BE2C (cell line): ENCODE data around the gene PSMD2.
A peak's percentile ranks its signal among the peaks of the same experiment; 100 is the strongest.

Experiments
- DNase-seq: peaks from one replicate; pipeline ENCODE4 v3.0.0-alpha.2; 2020
- H3K27me3 ChIP-seq: fragments of 250-450 bp; sonication (Bioruptor Pico); 2 replicates; pipeline ENCODE4 v1.5.1; 2020; ENCODE audit warnings: mild to moderate bottlenecking
- H3K36me3 ChIP-seq: fragments of 250-450 bp; sonication (Bioruptor Pico); 2 replicates; pipeline ENCODE4 v1.5.1; 2020; ENCODE audit warnings: mild to moderate bottlenecking
- H3K4me1 ChIP-seq: fragments of 250-450 bp; sonication (Bioruptor Pico); 2 replicates; pipeline ENCODE4 v1.5.1; 2020
- H3K4me3 ChIP-seq: 2 replicates; pipeline ENCODE4 v1.5.1; 2011; ENCODE audit warnings: low read depth, low read length
- H3K9me3 ChIP-seq: fragments of 250-450 bp; sonication (Bioruptor Pico); 2 replicates; pipeline ENCODE4 v1.5.1; 2020
- TF ChIP-seq, protein P1 (sequence below): IDR thresholded peaks from 2 replicates; pipeline ENCODE4 v1.5.1; 2012; ENCODE audit warnings: mild to moderate bottlenecking, low read depth, low read length

PSMD2 gene

DNA sequence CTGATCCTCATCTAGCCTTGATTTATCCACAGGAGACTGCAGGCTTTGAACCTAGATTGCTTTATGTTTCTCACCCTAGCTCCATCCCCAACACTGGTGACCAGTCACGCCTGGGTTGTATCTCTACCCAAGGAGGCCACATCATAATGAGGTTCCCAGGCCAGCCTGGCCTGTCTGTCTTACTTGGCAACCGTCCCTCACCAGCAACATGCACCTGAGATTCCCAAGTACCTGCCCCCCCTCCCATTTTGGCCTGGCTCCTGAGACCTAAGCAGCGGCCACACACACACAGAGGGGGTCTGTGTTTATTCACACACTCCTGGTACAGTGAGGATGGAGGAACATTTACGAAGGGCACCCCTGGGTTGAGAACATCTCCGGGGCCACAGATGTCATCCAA is 40.1 kb upstream of the PSMD2 start:
- TF ChIP-seq, protein P1, sequence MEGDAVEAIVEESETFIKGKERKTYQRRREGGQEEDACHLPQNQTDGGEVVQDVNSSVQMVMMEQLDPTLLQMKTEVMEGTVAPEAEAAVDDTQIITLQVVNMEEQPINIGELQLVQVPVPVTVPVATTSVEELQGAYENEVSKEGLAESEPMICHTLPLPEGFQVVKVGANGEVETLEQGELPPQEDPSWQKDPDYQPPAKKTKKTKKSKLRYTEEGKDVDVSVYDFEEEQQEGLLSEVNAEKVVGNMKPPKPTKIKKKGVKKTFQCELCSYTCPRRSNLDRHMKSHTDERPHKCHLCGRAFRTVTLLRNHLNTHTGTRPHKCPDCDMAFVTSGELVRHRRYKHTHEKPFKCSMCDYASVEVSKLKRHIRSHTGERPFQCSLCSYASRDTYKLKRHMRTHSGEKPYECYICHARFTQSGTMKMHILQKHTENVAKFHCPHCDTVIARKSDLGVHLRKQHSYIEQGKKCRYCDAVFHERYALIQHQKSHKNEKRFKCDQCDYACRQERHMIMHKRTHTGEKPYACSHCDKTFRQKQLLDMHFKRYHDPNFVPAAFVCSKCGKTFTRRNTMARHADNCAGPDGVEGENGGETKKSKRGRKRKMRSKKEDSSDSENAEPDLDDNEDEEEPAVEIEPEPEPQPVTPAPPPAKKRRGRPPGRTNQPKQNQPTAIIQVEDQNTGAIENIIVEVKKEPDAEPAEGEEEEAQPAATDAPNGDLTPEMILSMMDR = no peak
- no peaks in the 10 kb centered on the region for H3K9me3 ChIP-seq
- no peaks in the 10 kb centered on the region for H3K36me3 ChIP-seq
- peaks cover 5% of the 10 kb centered on the region; the same call in 1 of the 2 replicates for H3K27me3 ChIP-seq
- no peaks in the 10 kb centered on the region for H3K4me1 ChIP-seq
- H3K4me3 ChIP-seq = no peak overlapping the region
- no peak for DNase-seq

DNA sequence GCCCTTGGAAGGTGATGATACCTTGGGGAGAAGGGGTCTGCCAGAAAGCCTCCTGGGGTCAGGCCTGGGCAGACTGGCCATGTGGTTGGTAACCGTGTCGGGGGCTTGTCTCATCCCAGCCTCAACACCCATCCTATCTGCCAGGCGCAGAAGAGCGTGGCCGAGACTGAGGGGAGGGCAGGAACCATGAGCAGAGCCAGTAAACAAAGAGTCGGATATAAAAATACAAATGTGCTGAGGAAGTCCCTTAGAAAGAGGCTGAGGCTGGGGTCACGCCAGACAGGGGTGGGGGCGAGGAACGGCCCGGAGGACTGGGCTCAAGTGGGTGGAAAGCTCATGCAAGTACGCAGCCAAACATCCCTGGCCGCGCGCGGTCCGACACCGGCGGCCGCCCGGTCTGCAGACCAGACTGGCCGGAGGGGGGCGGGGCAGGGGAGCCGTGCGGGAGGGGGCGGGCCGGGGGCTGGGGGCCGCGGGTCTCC is 39.6 kb upstream of the PSMD2 start:
- no peaks in the 10 kb centered on the region for H3K4me1 ChIP-seq
- TF ChIP-seq, protein P1 = no peak
- no peaks in the 10 kb centered on the region for H3K9me3 ChIP-seq
- no peak overlapping the region for H3K4me3 ChIP-seq
- H3K27me3 ChIP-seq = peaks cover 5% of the 10 kb centered on the region; the same call in 1 of the 2 replicates
- no peaks in the 10 kb centered on the region for H3K36me3 ChIP-seq
- no peak for DNase-seq

DNA sequence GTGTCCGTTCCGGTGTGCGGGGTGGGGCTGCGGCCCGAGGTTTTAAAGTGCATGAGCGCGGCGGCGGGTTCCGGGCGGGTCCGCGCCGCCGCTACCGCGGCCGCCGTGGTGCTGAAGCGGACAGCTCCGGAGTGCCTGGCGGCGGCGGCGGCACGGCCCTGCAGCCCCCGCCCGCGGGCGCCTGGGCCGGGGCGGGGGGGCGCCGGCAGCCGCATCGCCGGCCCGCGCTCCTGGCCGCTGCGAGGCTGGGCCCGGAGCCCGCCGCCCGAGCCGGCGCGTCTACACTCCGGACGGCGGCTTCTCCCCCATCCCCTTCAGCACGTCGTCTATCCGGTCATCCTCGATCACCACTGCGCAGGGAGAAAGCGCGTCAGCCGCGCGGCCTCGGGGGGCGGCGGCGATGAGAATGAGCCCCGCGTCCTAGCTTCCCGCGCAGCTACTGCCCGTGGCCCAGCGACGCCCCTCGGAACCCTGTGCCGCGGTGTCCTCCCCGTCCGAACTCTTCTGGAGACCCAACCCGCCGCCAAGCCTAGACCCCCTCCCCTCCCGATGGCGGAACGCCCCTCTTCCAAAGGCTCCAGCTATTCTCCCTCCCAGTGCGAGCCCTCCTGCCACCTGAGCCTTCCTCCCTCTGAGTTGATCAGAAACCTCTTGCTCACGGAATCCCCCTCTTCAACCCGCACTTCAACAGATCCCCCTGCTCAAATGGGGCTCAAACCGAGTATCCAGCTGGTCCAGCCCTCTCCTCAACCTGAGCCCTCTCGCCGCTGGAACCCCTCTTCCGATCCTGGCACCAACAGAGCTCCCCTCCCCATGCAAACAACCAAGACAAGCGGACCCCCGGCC is 38.9 kb upstream of the PSMD2 start:
- no peaks in the 10 kb centered on the region for H3K36me3 ChIP-seq
- no peaks in the 10 kb centered on the region for H3K4me1 ChIP-seq
- TF ChIP-seq, protein P1 = no peak
- peaks cover 5% of the 10 kb centered on the region; the same call in 1 of the 2 replicates for H3K27me3 ChIP-seq
- H3K4me3 ChIP-seq = peak overlapping the region; percentile 67
- peak; percentile 55 for DNase-seq
- no peaks in the 10 kb centered on the region for H3K9me3 ChIP-seq

DNA sequence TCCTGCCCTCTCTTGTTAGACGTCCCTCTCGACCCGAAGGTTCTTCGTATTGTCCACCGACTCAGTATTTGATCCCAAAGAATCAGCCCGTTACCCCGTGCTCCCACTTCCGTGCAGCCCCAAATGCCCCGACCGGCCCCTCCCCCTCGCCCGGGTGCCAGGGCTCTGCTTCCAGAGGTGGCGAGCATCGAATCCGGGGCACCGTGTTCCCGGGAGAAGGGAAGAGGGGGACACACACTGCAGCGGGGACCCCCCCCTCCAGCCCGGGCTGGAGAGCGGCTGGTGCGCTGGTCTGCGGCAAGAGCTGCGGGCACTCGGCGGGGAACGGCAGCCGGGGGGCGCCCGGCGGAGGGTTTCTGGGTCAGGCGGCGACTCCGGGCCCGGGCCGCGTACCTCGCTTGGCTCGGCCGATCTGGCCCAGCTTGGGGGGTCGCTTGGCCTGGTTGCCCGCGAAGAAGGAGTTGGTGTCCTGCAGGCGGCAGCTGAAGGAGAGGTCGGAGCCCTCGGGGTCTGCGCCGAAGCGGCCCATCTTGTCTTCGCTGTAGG is 38.2 kb upstream of the PSMD2 start:
- no peaks in the 10 kb centered on the region for H3K9me3 ChIP-seq
- H3K27me3 ChIP-seq = peaks cover 5% of the 10 kb centered on the region; the same call in 1 of the 2 replicates
- no peaks in the 10 kb centered on the region for H3K4me1 ChIP-seq
- peak; percentile 32 for DNase-seq
- H3K36me3 ChIP-seq = no peaks in the 10 kb centered on the region
- peak overlapping the region; percentile 67 for H3K4me3 ChIP-seq
- TF ChIP-seq, protein P1 = no peak

DNA sequence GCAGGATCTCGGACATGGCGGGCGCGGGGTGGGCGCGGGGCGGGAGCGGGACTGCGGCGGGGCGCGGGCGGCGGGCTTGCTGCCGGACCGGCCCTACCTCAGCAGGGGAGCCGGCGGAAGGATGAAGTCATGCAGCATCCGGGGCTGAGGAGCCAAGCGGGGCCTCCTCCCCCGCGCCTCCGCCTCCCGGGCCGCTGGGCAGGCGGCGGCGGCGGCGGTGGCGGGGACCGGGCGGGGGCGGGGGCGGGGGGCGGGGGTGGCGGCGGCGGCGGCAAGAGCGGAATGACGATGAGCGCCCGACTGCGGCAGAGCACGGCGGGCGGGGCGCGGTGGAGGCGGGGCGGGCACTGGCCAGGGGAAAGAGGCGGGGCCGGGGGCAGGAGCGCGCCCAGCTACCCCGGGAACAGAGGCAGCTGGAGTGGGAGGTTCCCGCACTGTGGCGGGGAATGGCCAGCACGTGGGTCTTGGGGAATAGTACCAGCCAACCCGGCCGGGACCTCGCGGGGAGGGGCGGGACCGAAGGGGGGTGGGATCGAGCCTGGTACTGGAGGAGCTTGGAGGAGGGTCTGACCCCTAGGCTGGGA is 37.7 kb upstream of the PSMD2 start, which contains the start of gene CAMK2N2:
CAMK2N2 (minus strand) TSS at position 284 of the 584 bp plus-strand sequence; CDS start at position 16, 268 bp downstream.
- Histone ChIP-seq H3K9me3 (no peaks in the 10 kb centered on the region), H3K4me1 (no peaks in the 10 kb centered on the region), H3K27me3 (peaks cover 5% of the 10 kb centered on the region; the same call in 1 of the 2 replicates), H3K36me3 (no peaks in the 10 kb centered on the region), H3K4me3 (peak within 1 kb of the TSS; percentile 67)
- DNase-seq = peak; percentile 96
- TF ChIP-seq, protein P1 = no peak
